A673 (cell line): ENCODE data around the gene COX18. TPM values are rescaled to one million over a fixed set of nuclear protein-coding genes. Genes with fewer than 3 reads are reported as not detected.

Experiments used
- BruUV-seq: library from RNA; stranded (reverse); fragments of 400-500 nt; replicated peaks from 2 replicates; lab custom pipeline; 2021; lab: Mats Ljungman, UMichigan
- CTCF ChIA-PET: fragments of 300-600 bp; sonication (Branson Sonifier 250); formaldehyde crosslinking; loops from one replicate; lab custom pipeline; 2022; ENCODE audit warnings: antibody characterized with exemption; lab: Charles Lee
- POLR2A ChIA-PET: fragments of 300-600 bp; sonication (Branson Sonifier 250); formaldehyde crosslinking; loops from one replicate; lab custom pipeline; 2022; ENCODE audit warnings: antibody characterized with exemption; ENCODE audit not compliant: low non-redundant PET; lab: Charles Lee
- DNase-seq: peaks from one replicate; pipeline ENCODE4 v3.0.0-alpha.2; 2015; ENCODE audit warnings: low spot score
- H3K27ac ChIP-seq: fragments of 200-600 bp; sonication (generic); 2 replicates; pipeline ENCODE4 v1.5.1; 2016; ENCODE audit warnings: mixed run types, low read depth, mild to moderate bottlenecking, mixed read lengths, antibody characterized with exemption, low read length; ENCODE audit not compliant: poor library complexity, severe bottlenecking
- H3K27me3 ChIP-seq: fragments of 200-600 bp; sonication (generic); replicated peaks from 2 replicates; pipeline ENCODE4 v1.6.1; 2017; ENCODE audit warnings: mixed run types, low read depth, mild to moderate bottlenecking, mixed read lengths, antibody characterized with exemption, low read length; ENCODE audit not compliant: insufficient read depth, poor library complexity
- H3K36me3 ChIP-seq: fragments of 200-600 bp; sonication (generic); 2 replicates; pipeline ENCODE4 v1.6.1; 2016; ENCODE audit warnings: mixed run types, mild to moderate bottlenecking, mixed read lengths, antibody characterized with exemption, low read length; ENCODE audit not compliant: insufficient read depth, poor library complexity, severe bottlenecking
- H3K4me1 ChIP-seq: fragments of 200-600 bp; sonication (generic); 2 replicates; pipeline ENCODE4 v1.6.1; 2017; ENCODE audit warnings: mixed run types, mild to moderate bottlenecking, mixed read lengths, antibody characterized with exemption, low read length; ENCODE audit not compliant: insufficient read depth, poor library complexity, severe bottlenecking
- H3K4me3 ChIP-seq: fragments of 200-600 bp; sonication (generic); 2 replicates; pipeline ENCODE4 v1.5.1; 2016; ENCODE audit warnings: low read depth, mixed run types, mild to moderate bottlenecking, mixed read lengths, low read length; ENCODE audit not compliant: poor library complexity, severe bottlenecking
- H3K9me3 ChIP-seq: fragments of 200-600 bp; sonication (generic); 2 replicates; pipeline ENCODE4 v1.6.1; 2016; ENCODE audit warnings: mixed run types, low read depth, mild to moderate bottlenecking, mixed read lengths, antibody characterized with exemption, low read length; ENCODE audit not compliant: poor library complexity, severe bottlenecking
- CTCF ChIP-seq: fragments of 300-800, 200-600 bp; sonication (generic); conservative IDR thresholded peaks from 2 replicates; pipeline ENCODE4 v1.5.1; 2017; ENCODE audit warnings: low read depth, mild to moderate bottlenecking, antibody characterized with exemption, low read length, moderate library complexity, mixed read lengths
- EZH2 ChIP-seq: fragments of 200-600 bp; sonication (generic); IDR thresholded peaks from 2 replicates; pipeline ENCODE4 v1.6.1; 2017; ENCODE audit warnings: borderline replicate concordance, low read depth, mild to moderate bottlenecking, mixed read lengths, antibody characterized with exemption, low read length; ENCODE audit not compliant: poor library complexity, severe bottlenecking
- intact Hi-C: fragments of 100-400 bp; cut with micrococcal nuclease; formaldehyde crosslinking; loops from one replicate; pipeline ENCODE4 v1.10.0; 2022; ENCODE audit not compliant: unreplicated experiment
- total RNA-seq: library from RNA; stranded (reverse); gene quantifications from 2 replicates; pipeline ENCODE4 v1.2.3, GENCODE V29; 2021

Gene COX18
- total RNA-seq, 1 experiment from 2014 or later: 11.1 TPM

GRCh38 chr4:73028621-73029020 is 40.9 kb downstream of the COX18 start:
- DNase-seq: no peak
- Histone ChIP-seq H3K4me3 (no peak overlapping the region), H3K27me3 (no peaks in the 10 kb centered on the region), H3K36me3 (no peaks in the 10 kb centered on the region), H3K9me3 (no peaks in the 10 kb centered on the region), H3K4me1 (no peaks in the 10 kb centered on the region), H3K27ac (no peak overlapping the region)
- intact Hi-C loops: no loop called here
- no TSS peak for BruUV-seq
- CTCF ChIA-PET: no interaction called here
- POLR2A ChIA-PET: no interaction called here
- no peak for TF ChIP-seq EZH2
- no peak for TF ChIP-seq CTCF

DNA sequence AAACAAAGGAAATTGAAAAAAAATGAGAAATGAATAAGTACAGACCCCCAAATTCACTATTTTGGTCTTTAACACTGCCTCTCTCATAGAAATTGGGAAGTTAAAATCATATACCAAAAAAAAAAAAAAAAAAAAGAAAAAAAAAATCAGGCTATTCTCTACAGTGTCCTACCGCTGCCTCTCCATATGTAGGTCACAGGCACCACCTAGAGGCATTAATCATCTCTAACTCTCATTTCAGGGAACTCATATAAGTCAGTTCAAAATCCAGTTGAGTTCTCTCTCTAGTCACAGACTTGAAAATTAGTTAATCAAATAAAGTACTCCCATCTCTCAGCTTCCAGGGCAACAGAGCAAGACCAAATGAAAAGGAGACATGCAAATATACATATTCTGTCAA is 47.9 kb downstream of the COX18 start:
- no peak overlapping the region for H3K4me3 ChIP-seq
- CTCF ChIA-PET: no interaction called here
- no peaks in the 10 kb centered on the region for H3K36me3 ChIP-seq
- H3K9me3 ChIP-seq: no peaks in the 10 kb centered on the region
- POLR2A ChIA-PET: no interaction called here
- DNase-seq: peak; percentile 21
- no peaks in the 10 kb centered on the region for H3K4me1 ChIP-seq
- intact Hi-C loops: loop anchor here (5.0 kb wide), 1 partner anchor 514 kb away; no protein-coding TSS in a partner anchor
- H3K27ac ChIP-seq: no peak overlapping the region
- H3K27me3 ChIP-seq: no peaks in the 10 kb centered on the region
- TF ChIP-seq EZH2: no peak
- peak; percentile 22; the same call in 1 of the 2 replicates for TF ChIP-seq CTCF
- no TSS peak for BruUV-seq

- H3K27me3 ChIP-seq: no peaks in the 10 kb centered on the region
- peak; percentile 43 for DNase-seq
- no peaks in the 10 kb centered on the region for H3K4me1 ChIP-seq
- CTCF ChIA-PET: no interaction called here
- POLR2A ChIA-PET: no interaction called here
- H3K9me3 ChIP-seq: no peaks in the 10 kb centered on the region
- no peak overlapping the region for H3K27ac ChIP-seq
- TF ChIP-seq EZH2: no peak
- TF ChIP-seq CTCF: peak; percentile 56
- H3K4me3 ChIP-seq: no peak overlapping the region
- intact Hi-C loops: loop anchor here (2.0 to 5.0 kb wide), 3 partner anchors 317 to 717 kb away; no protein-coding TSS in a partner anchor
- BruUV-seq: no TSS peak
- H3K36me3 ChIP-seq: no peaks in the 10 kb centered on the region
These were observed 50.0 kb downstream of the COX18 start for GRCh38 chr4:73019462-73020047.
